Epithelial cell of proximal tubule (primary cell): Measurements from ENCODE around the gene ARHGEF33. TPM values are rescaled to one million over a fixed set of nuclear protein-coding genes. Genes with fewer than 3 reads are reported as not detected.

Source experiments
- DNase-seq: peaks from one replicate; pipeline ENCODE4 v3.0.0-alpha.2; 2011; ENCODE audit warnings: low read depth
- H3K4me3 ChIP-seq: 2 replicates; pipeline ENCODE4 v1.5.1; 2011; ENCODE audit warnings: low read depth, mild to moderate bottlenecking, low read length
- total RNA-seq: library from RNA; depleted of rRNA; stranded (reverse); fragments of >200 nt; gene quantifications from 2 replicates; pipeline ENCODE4 v1.2.3, GENCODE V29; 2015
- TF ChIP-seq, protein P1 (sequence below): conservative IDR thresholded peaks from 2 replicates; pipeline ENCODE4 v1.5.1; 2012; ENCODE audit warnings: low read depth, mild to moderate bottlenecking, low read length

ARHGEF33 gene
- total RNA-seq, 1 donor from 2014 or later: under 0.01 TPM

DNA sequence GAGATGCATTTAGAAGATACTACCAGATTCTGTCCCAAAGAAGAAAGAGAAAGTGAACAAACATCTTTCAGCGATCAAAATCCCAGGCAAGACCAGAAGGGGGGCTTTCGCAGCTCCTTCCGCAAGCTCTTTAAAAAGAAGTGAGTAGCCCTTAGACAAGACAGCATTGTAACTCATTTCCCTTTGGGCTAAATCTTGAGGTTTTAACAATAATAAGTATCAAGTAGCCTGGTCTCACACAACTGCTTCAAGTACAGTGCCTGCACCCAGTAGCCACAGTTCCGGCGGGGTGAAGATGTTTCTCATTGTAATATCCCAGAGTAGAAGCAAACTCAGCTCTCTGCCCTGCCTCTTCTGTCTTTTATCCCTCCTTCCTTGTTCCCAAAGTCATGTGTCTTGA, 76.3 kb downstream of the ARHGEF33 start:
- DNase-seq: no peak
- no peak overlapping the region for H3K4me3 ChIP-seq
- TF ChIP-seq, protein P1, sequence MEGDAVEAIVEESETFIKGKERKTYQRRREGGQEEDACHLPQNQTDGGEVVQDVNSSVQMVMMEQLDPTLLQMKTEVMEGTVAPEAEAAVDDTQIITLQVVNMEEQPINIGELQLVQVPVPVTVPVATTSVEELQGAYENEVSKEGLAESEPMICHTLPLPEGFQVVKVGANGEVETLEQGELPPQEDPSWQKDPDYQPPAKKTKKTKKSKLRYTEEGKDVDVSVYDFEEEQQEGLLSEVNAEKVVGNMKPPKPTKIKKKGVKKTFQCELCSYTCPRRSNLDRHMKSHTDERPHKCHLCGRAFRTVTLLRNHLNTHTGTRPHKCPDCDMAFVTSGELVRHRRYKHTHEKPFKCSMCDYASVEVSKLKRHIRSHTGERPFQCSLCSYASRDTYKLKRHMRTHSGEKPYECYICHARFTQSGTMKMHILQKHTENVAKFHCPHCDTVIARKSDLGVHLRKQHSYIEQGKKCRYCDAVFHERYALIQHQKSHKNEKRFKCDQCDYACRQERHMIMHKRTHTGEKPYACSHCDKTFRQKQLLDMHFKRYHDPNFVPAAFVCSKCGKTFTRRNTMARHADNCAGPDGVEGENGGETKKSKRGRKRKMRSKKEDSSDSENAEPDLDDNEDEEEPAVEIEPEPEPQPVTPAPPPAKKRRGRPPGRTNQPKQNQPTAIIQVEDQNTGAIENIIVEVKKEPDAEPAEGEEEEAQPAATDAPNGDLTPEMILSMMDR: no peak

DNA sequence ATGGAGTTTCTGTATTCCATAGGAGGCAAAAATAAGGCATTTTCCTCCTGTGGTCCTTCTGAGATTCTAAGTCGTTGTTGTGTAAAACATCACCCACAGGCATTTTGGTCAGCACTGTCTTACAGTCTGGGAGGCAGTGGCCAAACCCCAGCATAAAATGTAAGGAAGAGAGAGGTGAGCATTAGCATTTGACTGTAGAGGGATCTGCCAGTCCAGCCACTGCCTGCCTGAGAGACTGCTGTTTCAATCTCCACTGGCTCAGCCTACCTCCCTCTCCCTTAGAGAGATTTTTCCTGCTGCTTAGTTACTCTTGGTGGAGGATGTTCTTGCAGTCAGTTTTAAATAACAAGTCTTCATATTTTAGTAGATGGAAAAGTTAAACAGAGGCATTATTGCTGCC, 77.0 kb downstream of the ARHGEF33 start:
- TF ChIP-seq, protein P1: no peak
- no peak overlapping the region for H3K4me3 ChIP-seq
- no peak for DNase-seq

DNA sequence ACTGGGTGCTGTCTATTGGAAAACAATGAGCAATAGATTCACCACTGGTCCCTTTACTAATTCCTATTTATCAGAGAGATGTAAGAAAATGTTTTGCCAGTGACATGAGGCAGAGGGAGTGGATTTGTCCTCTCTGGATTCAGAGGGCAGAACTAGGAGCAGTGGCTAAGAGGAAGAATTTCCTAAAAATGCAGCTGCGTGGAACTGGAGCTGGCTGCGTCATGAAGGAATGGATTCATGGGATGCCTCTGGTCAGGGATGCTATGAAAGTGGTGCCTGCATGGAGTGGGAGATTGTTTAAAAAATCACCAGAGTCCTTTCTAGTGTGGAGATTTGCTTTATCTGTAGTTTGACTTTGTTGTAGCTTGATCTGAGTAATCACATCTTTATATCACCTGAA, 78.3 kb downstream of the ARHGEF33 start:
- TF ChIP-seq, protein P1: no peak
- H3K4me3 ChIP-seq: no peak overlapping the region
- DNase-seq: no peak

DNA sequence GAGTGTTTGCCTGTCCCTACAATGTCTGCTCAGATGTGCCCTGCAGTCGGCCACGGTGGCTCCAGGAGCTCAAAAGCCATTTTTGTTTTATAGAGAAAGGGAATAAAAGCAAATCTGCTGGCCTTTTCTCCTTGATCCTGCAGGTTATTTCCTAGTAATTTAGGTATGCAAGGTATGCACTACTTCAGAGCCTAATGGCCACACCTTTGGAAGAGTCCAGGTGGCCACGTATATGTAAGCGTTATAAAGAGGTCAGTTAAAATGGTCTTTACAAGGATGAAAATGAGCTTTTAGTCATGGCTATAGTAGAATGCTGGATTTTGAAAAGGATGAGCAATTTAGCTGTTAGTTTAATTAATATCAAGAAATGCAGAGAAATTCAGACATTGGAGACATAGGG, 81.7 kb downstream of the ARHGEF33 start:
- H3K4me3 ChIP-seq: no peak overlapping the region
- TF ChIP-seq, protein P1: no peak
- DNase-seq: no peak

DNA sequence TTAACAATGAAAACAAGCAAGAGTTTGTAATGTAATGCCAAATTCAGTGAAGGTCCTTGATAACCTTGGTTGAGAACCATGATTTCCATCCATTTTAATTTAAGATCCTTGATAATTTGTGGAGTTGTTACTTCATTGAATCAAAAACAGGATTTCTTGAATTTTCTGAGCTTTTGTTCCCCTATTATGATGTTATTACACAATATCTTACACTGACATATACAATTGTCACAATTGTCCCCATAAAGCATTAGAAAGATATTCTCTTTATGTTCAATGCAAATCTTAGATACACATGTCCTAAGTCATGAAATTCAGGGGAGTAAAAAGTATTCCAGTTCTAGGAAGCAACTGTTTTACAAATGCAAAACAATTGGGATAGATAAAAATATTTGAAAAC, 83.6 kb downstream of the ARHGEF33 start:
- TF ChIP-seq, protein P1: no peak
- no peak overlapping the region for H3K4me3 ChIP-seq
- DNase-seq: no peak

DNA sequence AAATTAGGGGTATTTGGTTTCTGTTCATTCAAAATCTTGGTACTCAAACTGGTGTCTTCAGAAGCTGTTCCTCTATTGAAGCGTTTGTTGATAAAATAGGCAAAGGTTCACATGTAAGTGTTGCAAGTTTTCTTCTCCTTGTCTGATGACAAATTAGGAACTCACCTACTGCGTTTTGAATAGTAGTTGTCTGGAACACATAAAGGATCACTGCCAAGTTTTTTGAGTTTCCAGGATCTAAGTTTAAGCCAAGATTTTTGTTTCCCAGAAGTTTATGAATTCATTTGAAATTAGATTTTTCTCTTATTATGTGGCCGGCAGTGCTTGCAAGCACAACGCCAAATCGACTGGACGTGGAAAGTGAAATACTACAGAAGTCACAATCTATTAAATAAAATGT, 85.4 kb downstream of the ARHGEF33 start:
- no peak for DNase-seq
- TF ChIP-seq, protein P1: no peak
- H3K4me3 ChIP-seq: no peak overlapping the region

DNA sequence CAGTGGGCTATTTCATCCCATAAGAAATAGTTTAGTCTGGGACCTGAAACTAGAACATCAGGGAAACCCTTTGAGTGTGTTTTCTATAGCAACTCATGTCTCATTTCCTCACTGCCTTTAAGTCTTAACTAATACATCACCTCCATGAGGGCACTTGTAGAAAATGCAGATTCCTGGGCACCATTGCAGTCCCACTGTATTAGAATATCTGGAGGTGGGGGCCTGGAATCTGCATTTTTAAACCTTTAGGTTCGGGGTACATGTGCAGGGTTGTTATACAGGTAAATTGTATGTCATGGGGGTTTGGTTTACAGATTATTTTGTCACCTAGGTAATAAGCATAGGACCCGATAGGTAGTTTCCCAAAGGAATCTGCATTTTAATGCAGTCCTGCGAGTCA, 87.4 kb downstream of the ARHGEF33 start:
- H3K4me3 ChIP-seq: no peak overlapping the region
- TF ChIP-seq, protein P1: no peak
- DNase-seq: no peak
